ENCODE measurements around the gene RGL3. TPM values are rescaled to one million over a fixed set of nuclear protein-coding genes. Genes with fewer than 3 reads are reported as not detected.

RGL3 gene
- total and polyA plus RNA-seq, 9 of the 15 experiments (the other 6 are each of a cell fraction or from before 2014, with no cell fraction given): 0.12 to 0.61 (median 0.32) TPM; not detected in 4

DNA sequence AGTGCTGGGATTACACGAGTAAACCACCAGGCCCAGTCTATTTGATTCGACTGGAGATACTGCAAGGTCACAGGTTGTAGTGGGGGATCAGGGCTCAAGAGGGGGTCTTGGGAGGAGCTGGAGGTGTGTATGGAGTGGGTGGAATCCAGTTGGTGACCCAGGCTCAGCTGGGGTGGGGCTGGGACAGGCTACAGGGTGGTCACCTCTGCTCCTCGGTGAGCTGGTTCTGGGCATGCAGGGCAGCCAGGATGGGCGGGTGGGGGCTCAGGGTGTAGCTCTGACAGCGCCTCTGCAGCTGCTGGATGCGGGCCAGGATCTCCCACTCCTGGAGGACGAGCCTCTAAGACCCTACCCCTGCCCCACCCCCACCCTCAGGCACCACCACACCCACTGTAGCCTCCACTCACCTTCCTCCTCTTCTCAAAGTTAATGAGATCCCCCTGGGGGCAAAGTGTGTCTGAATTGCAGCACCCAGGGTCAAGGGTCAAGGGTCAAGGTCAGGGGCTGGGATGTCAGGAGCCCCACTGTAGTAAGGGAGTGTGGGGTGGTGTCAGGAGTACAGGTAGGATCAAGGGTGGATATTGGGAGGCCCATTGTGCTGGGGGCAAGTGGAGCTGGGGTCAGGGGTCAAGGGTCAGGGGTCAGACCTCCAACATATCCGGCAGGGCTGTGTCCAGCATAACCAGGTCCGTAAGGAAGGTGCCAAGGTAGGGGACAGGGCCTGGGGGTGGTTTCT lies 17.1 kb downstream of the RGL3 start (continued):
- no peak for TF ChIP-seq RBM14 (IDR thresholded peaks at IDR 0.05; ENCODE audit: borderline replicate concordance, insufficient read depth, low read depth, low read length)
- TF ChIP-seq NFIC (IDR thresholded peaks at IDR 0.05): peak; percentile 47
- TF ChIP-seq SRSF3 (IDR thresholded peaks at IDR 0.05; ENCODE audit: insufficient read depth, low read length): no peak
- no peak for TF ChIP-seq POLR2AphosphoS5 (IDR thresholded peaks at IDR 0.05; ENCODE audit: control insufficient read depth, insufficient read depth, low read depth, low read length)
- TF ChIP-seq, protein P1, sequence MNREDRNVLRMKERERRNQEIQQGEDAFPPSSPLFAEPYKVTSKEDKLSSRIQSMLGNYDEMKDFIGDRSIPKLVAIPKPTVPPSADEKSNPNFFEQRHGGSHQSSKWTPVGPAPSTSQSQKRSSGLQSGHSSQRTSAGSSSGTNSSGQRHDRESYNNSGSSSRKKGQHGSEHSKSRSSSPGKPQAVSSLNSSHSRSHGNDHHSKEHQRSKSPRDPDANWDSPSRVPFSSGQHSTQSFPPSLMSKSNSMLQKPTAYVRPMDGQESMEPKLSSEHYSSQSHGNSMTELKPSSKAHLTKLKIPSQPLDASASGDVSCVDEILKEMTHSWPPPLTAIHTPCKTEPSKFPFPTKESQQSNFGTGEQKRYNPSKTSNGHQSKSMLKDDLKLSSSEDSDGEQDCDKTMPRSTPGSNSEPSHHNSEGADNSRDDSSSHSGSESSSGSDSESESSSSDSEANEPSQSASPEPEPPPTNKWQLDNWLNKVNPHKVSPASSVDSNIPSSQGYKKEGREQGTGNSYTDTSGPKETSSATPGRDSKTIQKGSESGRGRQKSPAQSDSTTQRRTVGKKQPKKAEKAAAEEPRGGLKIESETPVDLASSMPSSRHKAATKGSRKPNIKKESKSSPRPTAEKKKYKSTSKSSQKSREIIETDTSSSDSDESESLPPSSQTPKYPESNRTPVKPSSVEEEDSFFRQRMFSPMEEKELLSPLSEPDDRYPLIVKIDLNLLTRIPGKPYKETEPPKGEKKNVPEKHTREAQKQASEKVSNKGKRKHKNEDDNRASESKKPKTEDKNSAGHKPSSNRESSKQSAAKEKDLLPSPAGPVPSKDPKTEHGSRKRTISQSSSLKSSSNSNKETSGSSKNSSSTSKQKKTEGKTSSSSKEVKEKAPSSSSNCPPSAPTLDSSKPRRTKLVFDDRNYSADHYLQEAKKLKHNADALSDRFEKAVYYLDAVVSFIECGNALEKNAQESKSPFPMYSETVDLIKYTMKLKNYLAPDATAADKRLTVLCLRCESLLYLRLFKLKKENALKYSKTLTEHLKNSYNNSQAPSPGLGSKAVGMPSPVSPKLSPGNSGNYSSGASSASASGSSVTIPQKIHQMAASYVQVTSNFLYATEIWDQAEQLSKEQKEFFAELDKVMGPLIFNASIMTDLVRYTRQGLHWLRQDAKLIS (CRISPR knock-in tag; IDR thresholded peaks at IDR 0.05): no peak
- TF ChIP-seq, protein P2, sequence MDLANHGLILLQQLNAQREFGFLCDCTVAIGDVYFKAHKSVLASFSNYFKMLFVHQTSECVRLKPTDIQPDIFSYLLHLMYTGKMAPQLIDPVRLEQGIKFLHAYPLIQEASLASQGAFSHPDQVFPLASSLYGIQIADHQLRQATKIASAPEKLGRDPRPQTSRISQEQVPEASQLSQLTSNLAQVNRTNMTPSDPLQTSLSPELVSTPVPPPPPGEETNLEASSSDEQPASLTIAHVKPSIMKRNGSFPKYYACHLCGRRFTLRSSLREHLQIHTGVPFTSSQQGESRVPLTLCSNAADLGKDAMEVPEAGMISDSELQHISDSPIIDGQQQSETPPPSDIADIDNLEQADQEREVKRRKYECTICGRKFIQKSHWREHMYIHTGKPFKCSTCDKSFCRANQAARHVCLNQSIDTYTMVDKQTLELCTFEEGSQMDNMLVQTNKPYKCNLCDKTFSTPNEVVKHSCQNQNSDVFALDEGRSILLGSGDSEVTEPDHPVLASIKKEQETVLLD (IDR thresholded peaks at IDR 0.05): no peak
- no peak for TF ChIP-seq OTX1 (CRISPR knock-in tag; IDR thresholded peaks at IDR 0.05)
